ENCODE measurements around the gene KRT76.

Gene KRT76

DNA sequence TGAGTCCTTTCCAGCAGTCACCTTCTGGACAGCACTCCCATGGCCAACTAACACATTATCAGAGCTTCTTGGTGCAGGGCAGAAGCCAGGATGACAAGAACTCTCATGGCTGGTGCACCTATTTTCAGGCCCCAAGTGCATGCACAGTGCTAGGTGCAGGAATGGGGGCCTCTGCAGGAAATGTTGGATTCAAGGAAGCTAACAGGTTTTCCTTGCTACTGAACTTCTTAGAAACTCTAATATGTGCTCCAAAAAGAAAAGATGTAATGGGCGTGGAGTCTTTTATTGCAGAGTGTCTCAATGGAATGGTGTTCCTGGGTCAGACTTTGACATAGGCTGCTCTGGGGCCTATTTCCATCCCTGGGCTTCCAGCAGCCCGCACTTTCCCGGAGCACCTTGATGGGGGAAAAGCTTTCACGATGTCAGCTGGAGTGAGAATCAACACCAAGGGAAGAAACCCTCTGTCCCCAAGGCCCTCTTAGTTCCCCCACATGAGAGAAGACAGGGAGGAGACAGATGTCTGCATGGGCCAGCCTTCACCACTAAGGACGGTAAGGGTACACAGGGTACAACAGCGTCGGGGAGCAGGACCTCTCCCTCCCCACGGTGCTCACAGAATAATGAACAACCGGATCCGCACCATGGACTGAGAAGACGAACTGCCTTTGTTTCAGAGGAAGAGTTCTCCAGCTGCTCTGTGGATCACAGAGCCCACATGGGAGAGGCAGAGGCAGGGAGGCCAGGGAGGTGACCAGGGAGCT lies 11.9 kb upstream of the KRT76 start:
- CTCF ChIA-PET, result interaction anchor here (0.6 kb wide), 1 partner anchor 101 kb away, joined by 5 read pairs; no protein-coding TSS in a partner anchor
- DNase-seq (ENCODE audit: extremely low spot score), result no peak
- TF ChIP-seq HDGF (IDR thresholded peaks at IDR 0.05; ENCODE audit: borderline replicate concordance), result no peak
- TF ChIP-seq BHLHE40 (IDR thresholded peaks at IDR 0.05; ENCODE audit: borderline replicate concordance), result no peak
- no peak for TF ChIP-seq FOXM1 (IDR thresholded peaks at IDR 0.05; ENCODE audit: borderline replicate concordance)
- TF ChIP-seq CTBP1 (IDR thresholded peaks at IDR 0.05; ENCODE audit: borderline replicate concordance), result no peak
- no peak for TF ChIP-seq LEF1 (IDR thresholded peaks at IDR 0.05; ENCODE audit: borderline replicate concordance)
- no peak for TF ChIP-seq TARDBP (IDR thresholded peaks at IDR 0.05)
- TF ChIP-seq L3MBTL2 (conservative IDR thresholded peaks at IDR 0.05), result no peak
- POLR2A ChIA-PET, result no interaction called here

DNA sequence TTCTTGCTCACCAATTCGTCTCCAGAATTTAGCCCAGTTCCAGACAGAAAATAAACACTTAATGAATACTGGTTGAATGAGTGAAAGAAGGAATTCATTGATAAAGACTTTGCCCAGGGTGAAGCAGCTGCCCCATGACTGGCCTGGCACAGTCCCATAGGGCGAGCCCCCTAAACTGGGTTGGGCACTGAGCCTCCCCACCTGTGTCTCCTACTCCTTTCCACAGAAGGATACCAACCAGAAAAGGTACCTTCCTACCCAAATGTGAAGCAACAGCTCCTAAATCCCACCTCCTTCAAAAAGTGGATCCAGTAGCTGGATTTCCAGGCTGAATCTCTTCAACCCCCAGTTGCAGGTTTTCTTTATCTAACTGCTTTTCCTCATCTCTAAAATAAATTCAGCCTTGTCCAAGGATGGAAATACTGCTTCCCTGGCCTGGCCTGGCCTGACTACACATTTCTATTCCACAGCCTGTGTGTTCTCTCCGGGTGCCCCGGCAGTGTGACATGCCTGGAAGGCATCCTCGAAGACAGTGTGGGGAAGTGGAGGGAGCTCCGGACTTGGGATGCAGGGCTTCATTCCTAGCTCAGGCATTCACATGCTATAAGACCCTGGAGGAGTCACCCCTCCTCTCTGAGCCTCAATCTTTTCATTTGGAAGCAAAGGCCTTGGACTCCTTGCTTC lies 11.2 kb upstream of the KRT76 start:
- POLR2A ChIA-PET, result no interaction called here
- CTCF ChIA-PET, result interaction anchor here (0.6 kb wide), 1 partner anchor 101 kb away, joined by 5 read pairs; no protein-coding TSS in a partner anchor

DNA sequence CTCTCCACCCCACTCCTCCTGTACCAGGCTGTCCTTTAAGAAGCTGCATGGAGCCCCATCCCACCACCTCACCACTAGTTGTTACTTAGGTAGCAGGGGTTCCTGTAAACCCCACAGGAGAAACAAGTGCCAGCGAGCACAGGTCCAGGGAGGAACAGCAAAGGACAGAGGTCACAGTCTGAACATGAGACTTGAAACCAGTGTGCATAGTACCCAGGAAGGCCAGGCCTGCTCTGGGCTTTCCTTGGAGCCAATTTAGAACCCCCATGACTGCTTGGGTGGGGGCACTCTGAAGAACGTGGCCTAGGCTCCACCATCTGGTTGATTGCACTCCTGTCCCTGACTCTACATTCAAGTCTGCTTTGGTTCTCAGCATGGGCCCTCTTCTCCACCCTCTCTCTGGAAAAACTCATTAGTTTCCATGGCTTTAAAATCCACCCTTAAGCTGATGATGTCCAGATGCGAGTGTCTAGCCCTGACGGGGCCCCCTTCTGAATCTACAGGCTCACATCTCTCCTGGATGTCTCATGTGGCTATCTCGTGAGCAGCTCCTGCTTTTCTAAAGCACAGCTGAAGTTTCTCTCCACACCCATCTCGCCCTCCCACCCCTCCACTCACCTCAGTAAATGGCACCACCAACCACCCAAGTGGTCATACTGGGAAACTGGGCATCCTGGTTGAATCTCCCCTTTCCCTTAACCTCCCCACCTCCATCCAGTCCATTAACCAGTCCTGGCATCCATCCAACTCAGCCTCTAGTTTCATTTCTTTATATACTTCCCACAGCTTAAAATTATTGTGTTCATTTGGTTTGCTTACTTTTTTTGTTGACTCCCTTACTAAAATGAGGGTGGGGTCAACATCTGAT lies 10.4 kb upstream of the KRT76 start:
- DNase-seq (ENCODE audit: extremely low spot score), result no peak
- TF ChIP-seq ZNF384 (IDR thresholded peaks at IDR 0.05), result no peak
- ChIA-PET POLR2A (no interaction called here), CTCF (interaction anchor here (0.6 to 0.8 kb wide), 2 partner anchors 83 to 656 kb away, joined by 3 read pairs; no protein-coding TSS in a partner anchor)

More for the DNA sequence above, 11.2 kb upstream of the KRT76 start:
- DNase-seq (ENCODE audit: extremely low spot score), result no peak
- TF ChIP-seq FOXK2 (IDR thresholded peaks at IDR 0.05), result no peak
- TF ChIP-seq ZNF384 (IDR thresholded peaks at IDR 0.05), result no peak
- TF ChIP-seq NFRKB (IDR thresholded peaks at IDR 0.05), result no peak
- no peak for TF ChIP-seq ELF4 (IDR thresholded peaks at IDR 0.05)
- no peak for TF ChIP-seq HDGF (IDR thresholded peaks at IDR 0.05; ENCODE audit: borderline replicate concordance)
- TF ChIP-seq TARDBP (IDR thresholded peaks at IDR 0.05), result no peak
- TF ChIP-seq FOXM1 (IDR thresholded peaks at IDR 0.05; ENCODE audit: borderline replicate concordance), result no peak

DNA sequence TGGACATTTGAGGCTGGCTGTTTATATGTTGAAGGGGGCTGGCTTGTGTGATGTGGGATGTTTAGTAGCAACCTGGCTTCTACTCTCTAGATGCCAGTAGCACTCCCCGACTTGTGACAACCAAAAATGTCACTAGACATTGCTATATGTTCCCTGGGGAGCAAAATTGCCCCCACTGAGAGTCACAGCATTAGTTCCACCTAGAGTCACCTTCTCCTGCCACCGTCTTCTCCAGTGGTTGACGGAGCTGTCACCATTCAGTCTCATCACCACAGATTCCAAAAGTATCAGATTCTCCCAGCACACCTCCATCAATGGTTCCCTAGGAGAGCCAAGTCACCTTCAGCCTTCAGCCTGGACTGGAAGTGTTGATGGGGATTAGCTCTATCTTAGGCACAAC lies 7.8 kb upstream of the KRT76 start:
- no peak for TF ChIP-seq TARDBP (IDR thresholded peaks at IDR 0.05)
- POLR2A ChIA-PET, result no interaction called here
- no peak for DNase-seq (ENCODE audit: extremely low spot score)
- CTCF ChIA-PET, result no interaction called here

DNA sequence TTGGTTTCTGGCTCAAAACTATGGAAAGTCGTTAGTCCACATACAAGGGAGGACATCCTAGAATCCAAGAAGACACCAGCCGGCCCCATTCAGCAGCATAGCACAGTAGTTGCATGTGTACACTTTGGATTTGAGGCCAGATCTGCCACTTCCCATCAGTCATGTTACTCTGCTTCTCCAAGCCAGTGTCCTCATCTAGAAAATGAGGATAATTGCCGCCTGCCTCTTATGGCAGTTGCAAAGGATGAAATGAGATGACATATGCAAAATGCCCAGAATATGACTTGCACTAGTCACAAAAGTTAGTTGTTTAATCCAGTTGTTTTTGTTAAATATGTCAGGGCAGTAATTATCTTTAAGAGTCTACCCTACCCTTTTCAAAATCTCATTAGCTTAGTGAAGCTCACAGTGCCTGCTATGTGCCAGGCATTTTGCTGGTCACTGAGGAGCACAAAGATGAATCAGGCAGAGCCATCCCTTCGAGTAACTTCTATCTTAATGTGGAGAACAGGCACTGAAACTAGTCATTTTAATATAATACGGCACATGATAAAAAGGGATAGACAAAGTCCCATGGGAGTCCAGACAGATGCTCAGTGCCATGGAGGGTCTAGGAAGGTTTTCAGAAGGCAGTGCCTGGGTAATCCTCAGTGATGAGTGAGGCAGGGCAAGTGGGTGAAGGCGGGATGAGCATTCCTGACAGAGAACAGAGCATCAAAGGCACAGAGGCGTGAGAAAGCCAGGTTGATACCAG lies 6.6 kb upstream of the KRT76 start:
- TF ChIP-seq FOXM1 (IDR thresholded peaks at IDR 0.05; ENCODE audit: borderline replicate concordance) (no peak), L3MBTL2 (conservative IDR thresholded peaks at IDR 0.05) (no peak), FOXA1 (IDR thresholded peaks at IDR 0.05) (no peak), ARNT (IDR thresholded peaks at IDR 0.05) (no peak), ELF4 (IDR thresholded peaks at IDR 0.05) (no peak), HDGF (IDR thresholded peaks at IDR 0.05; ENCODE audit: borderline replicate concordance) (no peak), TARDBP (IDR thresholded peaks at IDR 0.05) (no peak), ZNF384 (IDR thresholded peaks at IDR 0.05) (no peak)

DNA sequence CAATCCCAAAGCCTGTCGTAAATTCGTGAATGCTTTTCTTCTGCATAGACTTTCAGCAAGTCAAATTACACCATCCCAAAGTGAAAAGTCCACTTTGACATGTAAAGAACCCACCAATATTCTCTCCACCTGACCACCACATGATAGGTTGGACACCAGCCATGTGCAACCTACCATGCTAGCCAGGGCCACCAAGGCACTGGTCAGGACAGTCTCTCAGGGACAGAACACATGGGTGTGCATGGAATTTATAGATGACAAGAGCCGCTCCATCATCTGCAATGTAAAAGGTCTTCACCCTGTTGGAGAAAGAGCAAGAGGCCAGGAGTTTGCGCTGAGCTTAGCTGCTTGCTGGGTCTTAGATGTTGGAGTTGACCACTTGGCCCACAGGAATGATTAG lies 5.4 kb upstream of the KRT76 start:
- TF ChIP-seq HDGF (IDR thresholded peaks at IDR 0.05; ENCODE audit: borderline replicate concordance) (no peak), LEF1 (IDR thresholded peaks at IDR 0.05; ENCODE audit: borderline replicate concordance) (no peak), FOXM1 (IDR thresholded peaks at IDR 0.05; ENCODE audit: borderline replicate concordance) (no peak)
- ChIA-PET CTCF (no interaction called here), POLR2A (no interaction called here)
- no peak for DNase-seq (ENCODE audit: extremely low spot score)

More for the DNA sequence above, 6.6 kb upstream of the KRT76 start:
- CTCF ChIA-PET, result no interaction called here
- DNase-seq (ENCODE audit: extremely low spot score), result no peak
- POLR2A ChIA-PET, result no interaction called here

DNA sequence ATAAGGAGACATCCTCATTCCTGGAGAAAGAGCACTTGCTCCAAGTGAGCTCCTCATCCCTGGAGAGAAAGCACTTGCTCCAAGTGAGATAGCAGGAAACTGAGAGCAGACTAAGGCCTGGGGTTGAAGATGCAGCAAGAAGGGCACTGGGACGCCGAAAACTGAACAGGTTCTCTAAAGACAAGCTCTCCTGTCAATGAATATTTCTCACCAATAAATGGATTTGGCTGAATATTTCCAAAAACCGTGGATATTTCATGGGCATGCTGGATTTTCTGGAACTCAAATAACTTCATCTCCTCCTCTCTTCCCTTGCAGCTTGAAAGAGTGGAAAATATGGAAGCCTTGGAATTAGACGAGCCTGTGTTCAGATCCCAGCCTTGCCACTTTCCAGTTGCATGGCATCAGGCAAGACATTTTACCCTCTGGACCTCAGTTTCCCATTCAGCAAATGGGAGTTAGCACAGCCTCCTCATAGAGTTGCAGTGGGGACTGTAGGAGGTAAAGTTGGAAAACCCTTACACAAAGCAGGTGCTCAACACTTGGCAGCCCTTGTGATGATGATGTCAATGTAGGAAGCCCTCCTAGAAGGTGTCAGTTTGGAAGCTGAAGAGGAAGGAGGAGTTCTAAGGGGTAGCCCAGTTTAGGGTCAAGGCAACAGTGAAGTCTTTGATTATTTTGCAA lies 4.4 kb upstream of the KRT76 start:
- POLR2A ChIA-PET, result no interaction called here
- CTCF ChIA-PET, result interaction anchor here (1.0 kb wide), 1 partner anchor 15 kb away, joined by 3 read pairs; the partner anchor contains the start of gene KRT3
- no peak for DNase-seq (ENCODE audit: extremely low spot score)
- TF ChIP-seq, protein P1, sequence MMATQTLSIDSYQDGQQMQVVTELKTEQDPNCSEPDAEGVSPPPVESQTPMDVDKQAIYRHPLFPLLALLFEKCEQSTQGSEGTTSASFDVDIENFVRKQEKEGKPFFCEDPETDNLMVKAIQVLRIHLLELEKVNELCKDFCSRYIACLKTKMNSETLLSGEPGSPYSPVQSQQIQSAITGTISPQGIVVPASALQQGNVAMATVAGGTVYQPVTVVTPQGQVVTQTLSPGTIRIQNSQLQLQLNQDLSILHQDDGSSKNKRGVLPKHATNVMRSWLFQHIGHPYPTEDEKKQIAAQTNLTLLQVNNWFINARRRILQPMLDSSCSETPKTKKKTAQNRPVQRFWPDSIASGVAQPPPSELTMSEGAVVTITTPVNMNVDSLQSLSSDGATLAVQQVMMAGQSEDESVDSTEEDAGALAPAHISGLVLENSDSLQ (IDR thresholded peaks at IDR 0.05), result no peak
- TF ChIP-seq CTBP1 (IDR thresholded peaks at IDR 0.05; ENCODE audit: borderline replicate concordance) (no peak), SP1 (IDR thresholded peaks at IDR 0.05) (no peak), ELF4 (IDR thresholded peaks at IDR 0.05) (no peak), BHLHE40 (IDR thresholded peaks at IDR 0.05; ENCODE audit: borderline replicate concordance) (no peak), ARNT (IDR thresholded peaks at IDR 0.05) (no peak), HDGF (IDR thresholded peaks at IDR 0.05; ENCODE audit: borderline replicate concordance) (no peak), LEF1 (IDR thresholded peaks at IDR 0.05; ENCODE audit: borderline replicate concordance) (no peak), ZNF384 (IDR thresholded peaks at IDR 0.05) (no peak), SUZ12 (IDR thresholded peaks at IDR 0.05) (no peak), FOXM1 (IDR thresholded peaks at IDR 0.05; ENCODE audit: borderline replicate concordance) (no peak), L3MBTL2 (conservative IDR thresholded peaks at IDR 0.05) (no peak), FOXK2 (IDR thresholded peaks at IDR 0.05) (no peak), NFRKB (IDR thresholded peaks at IDR 0.05) (no peak), FOXA1 (IDR thresholded peaks at IDR 0.05) (no peak), TARDBP (IDR thresholded peaks at IDR 0.05) (no peak)

All from HEK293T (cell line).